HEK293 (cell line): ENCODE measurements around the gene ERMN.

Experiments
- CTCF ChIP-seq: fragments of 450-650 bp; formaldehyde crosslinking; IDR thresholded peaks from 2 replicates; pipeline ENCODE4 v1.5.1; 2016; ENCODE audit warnings: missing biosample characterization, missing genetic modification characterization
- INSM2 ChIP-seq: fragments of 450-650 bp; formaldehyde crosslinking; IDR thresholded peaks from 2 replicates; pipeline ENCODE4 v1.5.1; 2016; ENCODE audit warnings: missing biosample characterization, missing genetic modification characterization
- SALL2 ChIP-seq: fragments of 450-650 bp; formaldehyde crosslinking; IDR thresholded peaks from 2 replicates; pipeline ENCODE4 v1.5.0; 2017; ENCODE audit warnings: missing biosample characterization, mild to moderate bottlenecking, missing genetic modification characterization, borderline replicate concordance
- YY1 ChIP-seq: fragments of 450-650 bp; formaldehyde crosslinking; IDR thresholded peaks from 2 replicates; pipeline ENCODE4 v1.5.1; 2018; ENCODE audit warnings: missing biosample characterization, missing genetic modification characterization
- ZBTB11 ChIP-seq: fragments of 450-650 bp; formaldehyde crosslinking; conservative IDR thresholded peaks from 2 replicates; pipeline ENCODE4 v1.5.1; 2016; ENCODE audit warnings: low read depth, missing biosample characterization, missing genetic modification characterization
- ZBTB7A ChIP-seq: fragments of 450-650 bp; formaldehyde crosslinking; IDR thresholded peaks from 2 replicates; pipeline ENCODE4 v1.5.1; 2016; ENCODE audit warnings: low read depth, missing biosample characterization, missing genetic modification characterization
- ZBTB8A ChIP-seq: fragments of 450-650 bp; formaldehyde crosslinking; IDR thresholded peaks from 2 replicates; pipeline ENCODE4 v1.5.1; 2016; ENCODE audit warnings: missing biosample characterization, missing genetic modification characterization
- ZFHX2 ChIP-seq: fragments of 450-650 bp; formaldehyde crosslinking; conservative IDR thresholded peaks from 2 replicates; pipeline ENCODE4 v1.5.1; 2016; ENCODE audit warnings: missing biosample characterization, missing genetic modification characterization
- ZNF132 ChIP-seq: fragments of 450-650 bp; formaldehyde crosslinking; IDR thresholded peaks from 2 replicates; pipeline ENCODE4 v1.5.1; 2017; ENCODE audit warnings: missing biosample characterization, missing genetic modification characterization, borderline replicate concordance
- ZNF274 ChIP-seq, 2 experiments: fragments of 200-500 bp in 1 of 2; fragments of 450-650 bp in 1 of 2; sonication (Bioruptor generic) in 1 of 2; formaldehyde crosslinking in 1 of 2; IDR thresholded peaks; 2 replicates each; pipeline versions ENCODE4 v1.5.1 to v1.6.1; 2014 to 2016; ENCODE audit warnings: borderline replicate concordance in 1 of 2, inconsistent platforms in 1 of 2, low read length in 1 of 2, missing biosample characterization in 1 of 2, missing genetic modification characterization in 1 of 2
- ZNF302 ChIP-seq: fragments of 450-650 bp; formaldehyde crosslinking; IDR thresholded peaks from 2 replicates; pipeline ENCODE4 v1.5.1; 2016; ENCODE audit warnings: missing biosample characterization, missing genetic modification characterization, low read depth
- ZNF335 ChIP-seq: fragments of 450-650 bp; formaldehyde crosslinking; conservative IDR thresholded peaks from 2 replicates; pipeline ENCODE4 v1.5.1; 2016; ENCODE audit warnings: missing biosample characterization, missing genetic modification characterization
- ZNF513 ChIP-seq: fragments of 450-650 bp; IDR thresholded peaks from 2 replicates; pipeline ENCODE4 v1.5.1; 2018; ENCODE audit warnings: missing biosample characterization, missing genetic modification characterization
- ZNF530 ChIP-seq: fragments of 450-650 bp; formaldehyde crosslinking; IDR thresholded peaks from 2 replicates; pipeline ENCODE4 v1.5.1; 2016; ENCODE audit warnings: low read depth, missing biosample characterization, missing genetic modification characterization

GRCh38 chr2:157318884-157319283 is 6.7 kb downstream of the ERMN start:
- TF ChIP-seq ZNF530 (tag by site-specific recombination) (no peak), ZBTB11 (tag by site-specific recombination) (no peak), ZBTB8A (no peak), INSM2 (tag by site-specific recombination) (no peak), SALL2 (no peak), ZNF335 (no peak), CTCF (tag by site-specific recombination) (no peak), ZBTB7A (tag by site-specific recombination) (no peak), ZNF132 (tag by site-specific recombination) (no peak), YY1 (tag by site-specific recombination) (no peak), ZFHX2 (tag by site-specific recombination) (no peak), ZNF513 (tag by site-specific recombination) (no peak), ZNF302 (tag by site-specific recombination) (no peak), ZNF274 (IDR thresholded peaks at IDR 0.05; ENCODE audit: low read length) (no peak), ZNF274 (tag by site-specific recombination; IDR thresholded peaks at IDR 0.05; ENCODE audit: borderline replicate concordance) (no peak)
